HepG2 (cell line): Measurements from ENCODE around the gene IFIT1B. TPM values are rescaled to one million over a fixed set of nuclear protein-coding genes. Genes with fewer than 3 reads are reported as not detected.

ENCODE experiments used
- AGO1 ChIP-seq: fragments of 200-400 bp; formaldehyde crosslinking; IDR thresholded peaks from 2 replicates; pipeline ENCODE4 v1.6.1; 2017; ENCODE audit warnings: mild to moderate bottlenecking, low read depth, low read length, moderate library complexity; ENCODE audit not compliant: poor library complexity, severe bottlenecking
- ATAD3A ChIP-seq: sonication (generic); formaldehyde crosslinking; IDR thresholded peaks from 2 replicates; pipeline ENCODE4 v1.4.0; 2020; ENCODE audit warnings: missing genetic modification reagents
- ATF5 ChIP-seq: sonication (generic); formaldehyde crosslinking; IDR thresholded peaks from 2 replicates; pipeline ENCODE4 v1.4.0; 2020; ENCODE audit warnings: mild to moderate bottlenecking, low read depth, missing genetic modification reagents
- CEBPZ ChIP-seq: IDR thresholded peaks from 2 replicates; pipeline ENCODE4 v1.6.1; 2012; ENCODE audit warnings: low read length, improper control_type of control experiment
- CERS6 ChIP-seq: sonication (generic); formaldehyde crosslinking; IDR thresholded peaks from 2 replicates; pipeline ENCODE4 v1.5.0; 2020; ENCODE audit warnings: missing genetic modification reagents
- DPF2 ChIP-seq: sonication (generic); formaldehyde crosslinking; IDR thresholded peaks from 2 replicates; pipeline ENCODE4 v1.4.0; 2020; ENCODE audit warnings: mild to moderate bottlenecking, low read depth, missing genetic modification reagents, borderline replicate concordance
- LCORL ChIP-seq, 2 experiments: fragments of 450-650 bp in 1 of 2; sonication (generic) in 1 of 2; formaldehyde crosslinking in 1 of 2; IDR thresholded peaks; 2 replicates each; pipeline versions ENCODE4 v1.5.0 to v1.6.1; 2017 to 2020; ENCODE audit warnings: antibody characterized with exemption in 1 of 2, missing genetic modification reagents in 1 of 2
- MIER2 ChIP-seq: IDR thresholded peaks from 2 replicates; pipeline ENCODE4 v1.6.1; 2016; ENCODE audit warnings: missing biosample characterization, missing genetic modification reagents
- PBX2 ChIP-seq: IDR thresholded peaks from 2 replicates; pipeline ENCODE4 v1.6.1; 2016; ENCODE audit warnings: control low read depth
- RNF2 ChIP-seq: fragments of 450-650 bp; conservative IDR thresholded peaks from 2 replicates; pipeline ENCODE4 v1.6.1; 2016; ENCODE audit warnings: low read depth
- ZFY ChIP-seq: sonication (generic); formaldehyde crosslinking; IDR thresholded peaks from 2 replicates; pipeline ENCODE4 v1.4.0; 2020; ENCODE audit warnings: missing genetic modification reagents
- ZNF367 ChIP-seq: sonication (generic); formaldehyde crosslinking; IDR thresholded peaks from 2 replicates; pipeline ENCODE4 v1.4.0; 2020; ENCODE audit warnings: missing genetic modification reagents, borderline replicate concordance
- polyA plus RNA-seq, 8 experiments: library from polyadenylated mRNA; depleted of rRNA in 3 of 8; stranded (reverse) in 7 of 8; unstranded in 1 of 8; fragments of >200 nt; fragmentation: Illumina TruSeq in 4 of 8; extraction: Trizol in 4 of 8; gene quantifications; 2 replicates each; pipeline versions ENCODE4 v1.2.1 to v1.2.3, GENCODE V29; 2011 to 2016; ENCODE audit warnings: low read depth in 4 of 8, missing spikeins in 1 of 8, mixed read lengths in 1 of 8; ENCODE audit not compliant: insufficient read depth in 1 of 8
- total RNA-seq, 5 experiments: library from RNA; depleted of rRNA; stranded (reverse); fragments of >200 nt; fragmentation: Illumina TruSeq; extraction: Trizol; gene quantifications; 2 replicates each; pipeline ENCODE4 v1.2.3, GENCODE V29; 2016; ENCODE audit warnings: low read depth in 1 of 5
- TF ChIP-seq, protein P1 (sequence below): sonication (generic); formaldehyde crosslinking; IDR thresholded peaks from 2 replicates; pipeline ENCODE4 v1.9.0; 2021; ENCODE audit warnings: missing genetic modification reagents, mild to moderate bottlenecking, borderline replicate concordance
- TF ChIP-seq, protein P2 (sequence below): sonication (generic); formaldehyde crosslinking; IDR thresholded peaks from 2 replicates; pipeline ENCODE4 v1.8.0; 2022; ENCODE audit warnings: mild to moderate bottlenecking, missing genetic modification reagents
- TF ChIP-seq, protein P3 (sequence below): IDR thresholded peaks from 2 replicates; pipeline ENCODE4 v1.6.1; 2016; ENCODE audit warnings: missing genetic modification reagents, missing compliant biosample characterization
- TF ChIP-seq, protein P4 (sequence below): sonication (generic); formaldehyde crosslinking; IDR thresholded peaks from 2 replicates; pipeline ENCODE4 v1.4.0; 2020; ENCODE audit warnings: missing genetic modification reagents

Gene IFIT1B
- total and polyA plus RNA-seq, 2 of the 13 experiments (the other 11 are each of a cell fraction or from before 2014, with no cell fraction given): not detected

DNA sequence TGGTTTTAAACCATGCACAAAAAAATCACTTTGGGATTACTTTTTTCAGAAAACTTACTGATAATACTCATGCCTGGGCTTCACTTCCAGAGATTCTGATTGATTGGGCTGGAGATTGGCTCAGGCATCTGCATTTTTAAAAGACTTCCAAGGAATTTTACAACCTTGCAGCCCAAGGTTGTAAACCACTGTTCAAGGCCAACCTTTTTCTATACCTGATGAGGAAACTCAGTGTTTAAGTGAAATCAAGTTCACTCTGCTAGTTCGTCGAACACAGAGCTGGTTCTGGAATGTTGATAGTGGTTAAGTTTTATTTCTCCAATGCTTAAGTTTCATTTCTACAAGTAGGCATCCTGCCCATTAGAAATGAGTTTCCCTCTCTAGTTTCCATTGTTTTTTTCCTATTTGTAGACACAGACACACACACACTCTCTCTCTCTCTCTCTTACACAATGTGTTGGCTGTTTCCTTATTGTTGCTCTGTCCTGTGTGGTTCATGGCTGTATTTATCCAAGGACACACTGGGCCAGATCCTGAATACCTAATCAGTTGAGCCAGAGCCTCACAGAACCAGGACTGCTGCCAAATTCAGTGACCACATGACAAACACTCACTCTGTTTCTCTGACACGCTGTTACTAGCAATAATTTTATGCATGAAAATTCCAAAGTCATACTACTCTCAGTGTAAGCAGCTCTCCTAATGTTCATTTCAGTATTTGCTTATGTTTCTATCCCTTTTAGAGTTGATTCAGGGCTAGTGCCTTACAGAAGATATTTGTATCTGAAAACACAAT lies 3.7 kb upstream of the IFIT1B start (continued):
- no peak for TF ChIP-seq PBX2
- no peak for TF ChIP-seq CEBPZ
- TF ChIP-seq ZNF367 (CRISPR knock-in tag): no peak
- TF ChIP-seq ATAD3A (CRISPR knock-in tag): no peak
- peak; percentile 48; the same call in 1 of the 2 replicates for TF ChIP-seq LCORL (IDR thresholded peaks at IDR 0.05)
- TF ChIP-seq LCORL (CRISPR knock-in tag; IDR thresholded peaks at IDR 0.05): peak; percentile 57; the same call in 1 of the 2 replicates
- no peak for TF ChIP-seq AGO1
- TF ChIP-seq CERS6 (CRISPR knock-in tag): no peak
- TF ChIP-seq ATF5 (CRISPR knock-in tag): no peak
- TF ChIP-seq, protein P1, sequence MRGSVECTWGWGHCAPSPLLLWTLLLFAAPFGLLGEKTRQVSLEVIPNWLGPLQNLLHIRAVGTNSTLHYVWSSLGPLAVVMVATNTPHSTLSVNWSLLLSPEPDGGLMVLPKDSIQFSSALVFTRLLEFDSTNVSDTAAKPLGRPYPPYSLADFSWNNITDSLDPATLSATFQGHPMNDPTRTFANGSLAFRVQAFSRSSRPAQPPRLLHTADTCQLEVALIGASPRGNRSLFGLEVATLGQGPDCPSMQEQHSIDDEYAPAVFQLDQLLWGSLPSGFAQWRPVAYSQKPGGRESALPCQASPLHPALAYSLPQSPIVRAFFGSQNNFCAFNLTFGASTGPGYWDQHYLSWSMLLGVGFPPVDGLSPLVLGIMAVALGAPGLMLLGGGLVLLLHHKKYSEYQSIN (CRISPR knock-in tag): no peak
- TF ChIP-seq MIER2 (CRISPR knock-in tag): 0 out of 2 replicates have a peak, but pooled peaks have one; percentile 40
- no peak for TF ChIP-seq ZFY (CRISPR knock-in tag)
- peak; percentile 52; the same call in 1 of the 2 replicates for TF ChIP-seq DPF2 (CRISPR knock-in tag)
- TF ChIP-seq, protein P2, sequence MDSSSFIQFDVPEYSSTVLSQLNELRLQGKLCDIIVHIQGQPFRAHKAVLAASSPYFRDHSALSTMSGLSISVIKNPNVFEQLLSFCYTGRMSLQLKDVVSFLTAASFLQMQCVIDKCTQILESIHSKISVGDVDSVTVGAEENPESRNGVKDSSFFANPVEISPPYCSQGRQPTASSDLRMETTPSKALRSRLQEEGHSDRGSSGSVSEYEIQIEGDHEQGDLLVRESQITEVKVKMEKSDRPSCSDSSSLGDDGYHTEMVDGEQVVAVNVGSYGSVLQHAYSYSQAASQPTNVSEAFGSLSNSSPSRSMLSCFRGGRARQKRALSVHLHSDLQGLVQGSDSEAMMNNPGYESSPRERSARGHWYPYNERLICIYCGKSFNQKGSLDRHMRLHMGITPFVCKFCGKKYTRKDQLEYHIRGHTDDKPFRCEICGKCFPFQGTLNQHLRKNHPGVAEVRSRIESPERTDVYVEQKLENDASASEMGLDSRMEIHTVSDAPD: peak; percentile 98
- TF ChIP-seq RNF2: no peak
- TF ChIP-seq, protein P3, sequence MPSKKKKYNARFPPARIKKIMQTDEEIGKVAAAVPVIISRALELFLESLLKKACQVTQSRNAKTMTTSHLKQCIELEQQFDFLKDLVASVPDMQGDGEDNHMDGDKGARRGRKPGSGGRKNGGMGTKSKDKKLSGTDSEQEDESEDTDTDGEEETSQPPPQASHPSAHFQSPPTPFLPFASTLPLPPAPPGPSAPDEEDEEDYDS (CRISPR knock-in tag): peak; percentile 54; the same call in 1 of the 2 replicates
- TF ChIP-seq, protein P4, sequence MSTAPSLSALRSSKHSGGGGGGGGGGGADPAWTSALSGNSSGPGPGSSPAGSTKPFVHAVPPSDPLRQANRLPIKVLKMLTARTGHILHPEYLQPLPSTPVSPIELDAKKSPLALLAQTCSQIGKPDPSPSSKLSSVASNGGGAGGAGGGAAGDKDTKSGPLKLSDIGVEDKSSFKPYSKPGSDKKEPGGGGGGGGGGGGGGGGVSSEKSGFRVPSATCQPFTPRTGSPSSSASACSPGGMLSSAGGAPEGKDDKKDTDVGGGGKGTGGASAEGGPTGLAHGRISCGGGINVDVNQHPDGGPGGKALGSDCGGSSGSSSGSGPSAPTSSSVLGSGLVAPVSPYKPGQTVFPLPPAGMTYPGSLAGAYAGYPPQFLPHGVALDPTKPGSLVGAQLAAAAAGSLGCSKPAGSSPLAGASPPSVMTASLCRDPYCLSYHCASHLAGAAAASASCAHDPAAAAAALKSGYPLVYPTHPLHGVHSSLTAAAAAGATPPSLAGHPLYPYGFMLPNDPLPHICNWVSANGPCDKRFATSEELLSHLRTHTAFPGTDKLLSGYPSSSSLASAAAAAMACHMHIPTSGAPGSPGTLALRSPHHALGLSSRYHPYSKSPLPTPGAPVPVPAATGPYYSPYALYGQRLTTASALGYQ (CRISPR knock-in tag): no peak
